A549 (cell line): ENCODE measurements around the gene PGLYRP2.

Source experiments
- CTCF ChIP-seq: fragments of >200 bp; sonication (Bioruptor Twin); formaldehyde crosslinking; IDR thresholded peaks from 3 replicates; pipeline ENCODE4 v1.5.1; 2016
- EP300 ChIP-seq, 2 experiments: fragments of >200 bp; sonication (Bioruptor Twin); formaldehyde crosslinking; IDR thresholded peaks; 2 replicates in 1 of 2; 3 replicates in 1 of 2; pipeline ENCODE4 v1.6.1; 2016 to 2017
- POLR2A ChIP-seq: IDR thresholded peaks from 2 replicates; pipeline ENCODE4 v1.6.1; 2012; ENCODE audit warnings: mild to moderate bottlenecking, low read length
- RAD21 ChIP-seq, 2 experiments: fragments of >200 bp in 1 of 2; sonication (Bioruptor Twin) in 1 of 2; formaldehyde crosslinking in 1 of 2; IDR thresholded peaks in 1 of 2; conservative IDR thresholded peaks in 1 of 2; 2 replicates in 1 of 2; 3 replicates in 1 of 2; pipeline ENCODE4 v1.6.1; 2012 to 2018; ENCODE audit warnings: inconsistent platforms in 1 of 2

GRCh38 chr19:15439078-15439799, 40.1 kb downstream of the PGLYRP2 start:
- TF ChIP-seq POLR2A (no peak), RAD21 (conservative IDR thresholded peaks at IDR 0.05 in 1 of 2, IDR thresholded peaks at IDR 0.05 in 1 of 2) (no peak), CTCF (no peak), EP300 (IDR thresholded peaks at IDR 0.05) (no peak)
